SK-N-SH (cell line): ENCODE results near the gene DNASE2B. TPM values are rescaled to one million over a fixed set of nuclear protein-coding genes. Genes with fewer than 3 reads are reported as not detected.

ENCODE experiments used
- CTCF ChIA-PET: fragments of 300-600, 350-600 bp; formaldehyde crosslinking; extraction: SDS; loops from one replicate; lab custom pipeline; 2021; lab: Yijun Ruan, JAX
- POLR2A ChIA-PET: fragments of 350-600 bp; sonication (Branson Sonifier 250); formaldehyde crosslinking; extraction: SDS; loops from one replicate; lab custom pipeline; 2020; ENCODE audit warnings: antibody characterized with exemption, inconsistent platforms; lab: Yijun Ruan, JAX
- DNase-seq: peaks from one replicate; pipeline ENCODE4 v3.0.0; 2012
- H2AFZ ChIP-seq: fragments of 200-600 bp; sonication (generic); 2 replicates; pipeline ENCODE4 v1.8.1; 2016; ENCODE audit warnings: antibody characterized with exemption, mild to moderate bottlenecking, low read depth
- H3F3A ChIP-seq: fragments of 200-600 bp; sonication (generic); replicated peaks from 2 replicates; pipeline ENCODE3; 2016; ENCODE audit warnings: antibody characterized with exemption, mild to moderate bottlenecking; ENCODE audit not compliant: insufficient read depth
- H3K27ac ChIP-seq, 2 experiments: fragments of 200-500 bp in 1 of 2; fragments of 200-600 bp in 1 of 2; sonication (Bioruptor generic) in 1 of 2; sonication (generic), shearing (Covaris generic) in 1 of 2; 2 replicates each; pipeline versions ENCODE4 v1.5.1 to v1.6.1; 2014 to 2016; ENCODE audit warnings: low read depth in 2 of 2, inconsistent platforms in 1 of 2, low read length in 1 of 2, mild to moderate bottlenecking in 1 of 2, mixed read lengths in 1 of 2
- H3K27me3 ChIP-seq: fragments of 200-600 bp; sonication (generic), shearing (Covaris generic); 2 replicates; pipeline ENCODE4 v1.6.1; 2016; ENCODE audit warnings: mixed run types; ENCODE audit not compliant: insufficient read depth
- H3K36me3 ChIP-seq, 2 experiments: fragments of 200-500 bp in 1 of 2; fragments of 200-600 bp in 1 of 2; sonication (Bioruptor generic) in 1 of 2; sonication (generic) in 1 of 2; replicated peaks in 1 of 2; 2 replicates each; pipeline versions ENCODE3 to v1.5.1; 2014 to 2016; ENCODE audit warnings: low read length in 1 of 2, mild to moderate bottlenecking in 1 of 2; ENCODE audit not compliant: insufficient read depth in 2 of 2, control insufficient read depth in 1 of 2
- H3K4me1 ChIP-seq, 2 experiments: fragments of 200-500 bp in 1 of 2; fragments of 200-600 bp in 1 of 2; sonication (Bioruptor generic) in 1 of 2; sonication (generic), shearing (Covaris generic) in 1 of 2; 2 replicates each; pipeline versions ENCODE4 v1.5.1 to v1.6.1; 2014 to 2016; ENCODE audit warnings: low read depth in 1 of 2, low read length in 1 of 2, mixed run types in 1 of 2; ENCODE audit not compliant: insufficient read depth in 2 of 2, control insufficient read depth in 1 of 2
- H3K4me2 ChIP-seq: fragments of 200-600 bp; sonication (generic), shearing (Covaris generic); 2 replicates; pipeline ENCODE4 v1.6.1; 2017; ENCODE audit warnings: mixed run types
- H3K4me3 ChIP-seq, 2 experiments: fragments of 200-500 bp in 1 of 2; fragments of 200-600 bp in 1 of 2; sonication (Bioruptor generic) in 1 of 2; sonication (generic), shearing (Covaris generic) in 1 of 2; 2 replicates each; pipeline versions ENCODE4 v1.5.1 to v1.8.1; 2014 to 2016; ENCODE audit warnings: low read depth in 2 of 2, inconsistent platforms in 1 of 2, low read length in 1 of 2, mild to moderate bottlenecking in 1 of 2, mixed read lengths in 1 of 2, moderate library complexity in 1 of 2
- H3K79me2 ChIP-seq: fragments of 200-600 bp; sonication (generic); 2 replicates; pipeline ENCODE4 v1.8.1; 2017; ENCODE audit warnings: mild to moderate bottlenecking; ENCODE audit not compliant: insufficient read depth
- H3K9ac ChIP-seq: fragments of 200-600 bp; sonication (generic); 2 replicates; pipeline ENCODE4 v1.6.1; 2017; ENCODE audit warnings: mixed run types
- H3K9me2 ChIP-seq: fragments of 200-600 bp; sonication (generic); 2 replicates; pipeline ENCODE4 v1.6.1; 2017; ENCODE audit warnings: mixed run types
- H3K9me3 ChIP-seq: fragments of 200-600 bp; sonication (generic); 2 replicates; pipeline ENCODE4 v1.6.1; 2017; ENCODE audit warnings: mixed run types, mild to moderate bottlenecking, moderate library complexity
- H4K20me1 ChIP-seq: fragments of 200-600 bp; sonication (generic); 2 replicates; pipeline ENCODE4 v1.6.1; 2017; ENCODE audit warnings: mild to moderate bottlenecking, mixed run types; ENCODE audit not compliant: insufficient read depth
- EP300 ChIP-seq, 2 experiments: IDR thresholded peaks; 2 replicates each; pipeline versions ENCODE4 v1.4.0 to v1.6.1; 2012; ENCODE audit warnings: borderline replicate concordance in 1 of 2, low read depth in 1 of 2, low read length in 1 of 2
- EZH2phosphoT487 ChIP-seq: fragments of 200-600 bp; sonication (generic); IDR thresholded peaks from 2 replicates; pipeline ENCODE4 v1.6.1; 2017; ENCODE audit warnings: low read depth, mixed run types, mild to moderate bottlenecking, antibody characterized with exemption, moderate library complexity, borderline replicate concordance
- FOSL2 ChIP-seq: IDR thresholded peaks from 2 replicates; pipeline ENCODE4 v1.4.0; 2012; ENCODE audit warnings: low read depth, mild to moderate bottlenecking, moderate library complexity, borderline replicate concordance
- FOXM1 ChIP-seq: IDR thresholded peaks from 2 replicates; pipeline ENCODE4 v1.4.0; 2012; ENCODE audit warnings: low read depth, mild to moderate bottlenecking
- GATA2 ChIP-seq: sonication (generic); formaldehyde crosslinking; IDR thresholded peaks from 2 replicates; pipeline ENCODE4 v1.5.0; 2020; ENCODE audit warnings: mild to moderate bottlenecking, missing genetic modification reagents
- NRF1 ChIP-seq: IDR thresholded peaks from 2 replicates; pipeline ENCODE4 v1.6.1; 2012; ENCODE audit warnings: low read depth, mild to moderate bottlenecking, low read length
- RCOR1 ChIP-seq: fragments of 150-350 bp; IDR thresholded peaks from 2 replicates; pipeline ENCODE4 v1.6.1; 2017; ENCODE audit warnings: antibody characterized with exemption, low read length
- SIN3A ChIP-seq: IDR thresholded peaks from 2 replicates; pipeline ENCODE4 v1.6.1; 2012; ENCODE audit warnings: low read depth, mild to moderate bottlenecking, low read length, moderate library complexity, borderline replicate concordance
- TAF1 ChIP-seq: IDR thresholded peaks from 2 replicates; pipeline ENCODE4 v1.6.1; 2012; ENCODE audit warnings: low read depth, mild to moderate bottlenecking, low read length, moderate library complexity, borderline replicate concordance
- TCF12 ChIP-seq: IDR thresholded peaks from 2 replicates; pipeline ENCODE4 v1.4.0; 2012
- TEAD4 ChIP-seq: IDR thresholded peaks from 2 replicates; pipeline ENCODE4 v1.4.0; 2012; ENCODE audit warnings: mild to moderate bottlenecking, borderline replicate concordance; ENCODE audit not compliant: insufficient read depth
- YY1 ChIP-seq: IDR thresholded peaks from 2 replicates; pipeline ENCODE4 v1.4.0; 2012; ENCODE audit warnings: low read depth, mild to moderate bottlenecking
- WGBS: methylation state at CpG from one replicate; pipeline ENCODE4 v1.1.6; 2017; ENCODE audit warnings: low lambda C conversion rate; 5-methylcytosine and 5-hydroxymethylcytosine counted together
- polyA plus RNA-seq, 3 experiments: library from polyadenylated mRNA; depleted of rRNA; stranded (reverse); fragments of >200 nt; gene quantifications; 2 replicates each; pipeline ENCODE4 v1.2.3, GENCODE V29; 2012
- TF ChIP-seq, protein P1 (sequence below): IDR thresholded peaks from 2 replicates; pipeline ENCODE4 v1.4.0; 2012; ENCODE audit warnings: low read depth, borderline replicate concordance
- TF ChIP-seq, protein P2 (sequence below): IDR thresholded peaks from 2 replicates; pipeline ENCODE4; 2012
- TF ChIP-seq, protein P3 (sequence below): IDR thresholded peaks from 2 replicates; pipeline ENCODE4 v1.4.0; 2012; ENCODE audit warnings: low read depth
- TF ChIP-seq, protein P4 (sequence below): fragments of 200-600 bp; sonication (generic); IDR thresholded peaks from 2 replicates; pipeline ENCODE4 v1.6.1; 2017; ENCODE audit warnings: antibody characterized with exemption, mild to moderate bottlenecking, moderate library complexity
- TF ChIP-seq, protein P5 (sequence below): fragments of 150-350 bp; IDR thresholded peaks from 2 replicates; pipeline ENCODE4 v1.6.1; 2017; ENCODE audit warnings: antibody characterized with exemption, low read length, low read depth, borderline replicate concordance

DNASE2B gene
- polyA plus RNA-seq, 1 of the 3 experiments (the other 2 are of a cell fraction) = 0.03 TPM

DNA sequence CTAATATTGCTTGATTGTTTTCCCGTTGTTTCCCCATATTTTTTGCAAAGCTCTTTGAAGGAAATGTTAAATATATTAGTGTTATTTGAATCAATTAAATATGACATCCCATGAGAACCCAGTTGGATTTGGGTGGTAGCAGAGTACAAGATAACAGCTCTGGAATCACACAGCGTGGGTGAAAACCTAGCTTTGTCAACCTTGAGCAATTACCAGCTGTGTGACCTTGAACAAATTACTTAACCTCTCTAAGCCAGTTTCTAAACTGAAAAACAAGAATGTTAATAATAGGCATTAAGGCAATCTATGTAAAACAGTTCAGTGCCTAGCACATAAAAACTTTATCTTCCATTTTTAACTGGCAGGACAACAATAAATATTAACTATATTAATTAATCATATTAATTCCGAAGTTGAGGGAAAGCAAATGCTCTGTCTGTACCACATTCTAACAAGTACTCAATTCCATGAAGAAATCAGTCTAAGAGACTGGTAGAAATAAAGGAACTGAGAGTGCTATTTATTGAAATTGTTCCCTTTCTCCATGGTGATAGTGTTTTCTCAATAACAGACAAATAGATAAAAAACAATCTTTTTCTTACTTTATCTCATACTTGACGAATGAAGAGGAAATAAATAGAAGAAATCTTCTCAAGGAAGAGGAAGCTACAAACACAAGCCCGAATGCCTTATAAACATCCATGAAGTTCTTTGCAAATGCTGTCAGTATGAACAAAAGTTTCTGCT is 27.0 kb downstream of the DNASE2B start:
- TF ChIP-seq TAF1 = no peak
- TF ChIP-seq EZH2phosphoT487 = no peak
- TF ChIP-seq FOSL2 = no peak
- no peak for TF ChIP-seq TCF12
- TF ChIP-seq NRF1 = no peak
- TF ChIP-seq, protein P1, sequence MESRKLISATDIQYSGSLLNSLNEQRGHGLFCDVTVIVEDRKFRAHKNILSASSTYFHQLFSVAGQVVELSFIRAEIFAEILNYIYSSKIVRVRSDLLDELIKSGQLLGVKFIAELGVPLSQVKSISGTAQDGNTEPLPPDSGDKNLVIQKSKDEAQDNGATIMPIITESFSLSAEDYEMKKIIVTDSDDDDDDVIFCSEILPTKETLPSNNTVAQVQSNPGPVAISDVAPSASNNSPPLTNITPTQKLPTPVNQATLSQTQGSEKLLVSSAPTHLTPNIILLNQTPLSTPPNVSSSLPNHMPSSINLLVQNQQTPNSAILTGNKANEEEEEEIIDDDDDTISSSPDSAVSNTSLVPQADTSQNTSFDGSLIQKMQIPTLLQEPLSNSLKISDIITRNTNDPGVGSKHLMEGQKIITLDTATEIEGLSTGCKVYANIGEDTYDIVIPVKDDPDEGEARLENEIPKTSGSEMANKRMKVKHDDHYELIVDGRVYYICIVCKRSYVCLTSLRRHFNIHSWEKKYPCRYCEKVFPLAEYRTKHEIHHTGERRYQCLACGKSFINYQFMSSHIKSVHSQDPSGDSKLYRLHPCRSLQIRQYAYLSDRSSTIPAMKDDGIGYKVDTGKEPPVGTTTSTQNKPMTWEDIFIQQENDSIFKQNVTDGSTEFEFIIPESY = no peak
- TF ChIP-seq, protein P2, sequence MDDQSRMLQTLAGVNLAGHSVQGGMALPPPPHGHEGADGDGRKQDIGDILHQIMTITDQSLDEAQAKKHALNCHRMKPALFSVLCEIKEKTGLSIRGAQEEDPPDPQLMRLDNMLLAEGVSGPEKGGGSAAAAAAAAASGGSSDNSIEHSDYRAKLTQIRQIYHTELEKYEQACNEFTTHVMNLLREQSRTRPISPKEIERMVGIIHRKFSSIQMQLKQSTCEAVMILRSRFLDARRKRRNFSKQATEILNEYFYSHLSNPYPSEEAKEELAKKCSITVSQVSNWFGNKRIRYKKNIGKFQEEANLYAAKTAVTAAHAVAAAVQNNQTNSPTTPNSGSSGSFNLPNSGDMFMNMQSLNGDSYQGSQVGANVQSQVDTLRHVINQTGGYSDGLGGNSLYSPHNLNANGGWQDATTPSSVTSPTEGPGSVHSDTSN = no peak
- no peak for TF ChIP-seq TEAD4
- no peak for TF ChIP-seq EP300 (IDR thresholded peaks at IDR 0.05; ENCODE audit: borderline replicate concordance in 1 of 2, low read depth in 1 of 2, low read length in 1 of 2)
- TF ChIP-seq, all 33 proteins: peak for 0

DNA sequence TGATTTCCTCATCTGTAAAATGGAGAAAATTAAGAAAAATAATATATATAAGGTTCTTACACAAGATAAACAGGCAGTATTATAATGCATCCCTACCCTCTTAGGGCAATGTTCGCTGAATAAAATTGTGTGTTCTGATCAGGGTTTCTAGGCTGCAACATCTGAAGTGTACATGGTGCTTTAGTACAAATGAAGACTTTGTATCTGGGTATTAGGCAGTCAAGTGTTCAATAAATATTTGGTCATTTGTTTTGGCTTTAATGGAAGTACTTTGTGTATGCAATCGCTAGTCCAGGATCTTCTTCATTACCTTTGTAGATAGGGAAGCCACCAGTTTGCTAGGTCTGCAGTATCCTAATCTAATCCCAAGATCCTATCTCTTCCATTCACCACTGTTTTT is 28.1 kb downstream of the DNASE2B start:
- Histone ChIP-seq H2AFZ (no peak overlapping the region), H3K9ac (no peak overlapping the region), H3K27me3 (no peaks in the 10 kb centered on the region), H4K20me1 (no peaks in the 10 kb centered on the region), H3K4me3 (no peak overlapping the region), H3K79me2 (no peaks in the 10 kb centered on the region), H3K36me3 (no peaks in the 10 kb centered on the region), H3K9me2 (no peaks in the 10 kb centered on the region), H3K27ac (no peak overlapping the region), H3K4me1 (peaks cover 0 to 3% of the 10 kb centered on the region in 2 experiments; a peak in 2 of 4 replicates), H3K4me2 (no peak overlapping the region), H3F3A (no peaks in the 10 kb centered on the region), H3K9me3 (no peaks in the 10 kb centered on the region)
- no peak for DNase-seq
- 85% methylated on average over 2 of the region's 2 CpGs for WGBS
- POLR2A ChIA-PET = no interaction called here
- CTCF ChIA-PET = interaction anchor here (1.5 kb wide), 1 partner anchor 346 kb away, joined by 6 read pairs; no protein-coding TSS in a partner anchor
- TF ChIP-seq YY1 (no peak), FOXM1 (no peak), SIN3A (no peak), RCOR1 (no peak), EZH2phosphoT487 (no peak), NRF1 (no peak), GATA2 (CRISPR knock-in tag) (no peak)
- TF ChIP-seq, protein P3, sequence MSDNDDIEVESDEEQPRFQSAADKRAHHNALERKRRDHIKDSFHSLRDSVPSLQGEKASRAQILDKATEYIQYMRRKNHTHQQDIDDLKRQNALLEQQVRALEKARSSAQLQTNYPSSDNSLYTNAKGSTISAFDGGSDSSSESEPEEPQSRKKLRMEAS = no peak
- TF ChIP-seq, protein P1 = no peak
- TF ChIP-seq, protein P4, sequence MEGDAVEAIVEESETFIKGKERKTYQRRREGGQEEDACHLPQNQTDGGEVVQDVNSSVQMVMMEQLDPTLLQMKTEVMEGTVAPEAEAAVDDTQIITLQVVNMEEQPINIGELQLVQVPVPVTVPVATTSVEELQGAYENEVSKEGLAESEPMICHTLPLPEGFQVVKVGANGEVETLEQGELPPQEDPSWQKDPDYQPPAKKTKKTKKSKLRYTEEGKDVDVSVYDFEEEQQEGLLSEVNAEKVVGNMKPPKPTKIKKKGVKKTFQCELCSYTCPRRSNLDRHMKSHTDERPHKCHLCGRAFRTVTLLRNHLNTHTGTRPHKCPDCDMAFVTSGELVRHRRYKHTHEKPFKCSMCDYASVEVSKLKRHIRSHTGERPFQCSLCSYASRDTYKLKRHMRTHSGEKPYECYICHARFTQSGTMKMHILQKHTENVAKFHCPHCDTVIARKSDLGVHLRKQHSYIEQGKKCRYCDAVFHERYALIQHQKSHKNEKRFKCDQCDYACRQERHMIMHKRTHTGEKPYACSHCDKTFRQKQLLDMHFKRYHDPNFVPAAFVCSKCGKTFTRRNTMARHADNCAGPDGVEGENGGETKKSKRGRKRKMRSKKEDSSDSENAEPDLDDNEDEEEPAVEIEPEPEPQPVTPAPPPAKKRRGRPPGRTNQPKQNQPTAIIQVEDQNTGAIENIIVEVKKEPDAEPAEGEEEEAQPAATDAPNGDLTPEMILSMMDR = no peak
- TF ChIP-seq, protein P5, sequence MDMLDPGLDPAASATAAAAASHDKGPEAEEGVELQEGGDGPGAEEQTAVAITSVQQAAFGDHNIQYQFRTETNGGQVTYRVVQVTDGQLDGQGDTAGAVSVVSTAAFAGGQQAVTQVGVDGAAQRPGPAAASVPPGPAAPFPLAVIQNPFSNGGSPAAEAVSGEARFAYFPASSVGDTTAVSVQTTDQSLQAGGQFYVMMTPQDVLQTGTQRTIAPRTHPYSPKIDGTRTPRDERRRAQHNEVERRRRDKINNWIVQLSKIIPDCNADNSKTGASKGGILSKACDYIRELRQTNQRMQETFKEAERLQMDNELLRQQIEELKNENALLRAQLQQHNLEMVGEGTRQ = no peak

More for the DNA sequence above, 27.0 kb downstream of the DNASE2B start:
- Histone ChIP-seq H3K4me2 (no peak overlapping the region), H3K79me2 (no peaks in the 10 kb centered on the region), H4K20me1 (no peaks in the 10 kb centered on the region), H3K4me3 (no peak overlapping the region), H3K9me3 (no peaks in the 10 kb centered on the region), H3K27me3 (no peaks in the 10 kb centered on the region), H3K9ac (no peak overlapping the region), H3F3A (no peaks in the 10 kb centered on the region), H3K36me3 (no peaks in the 10 kb centered on the region), H3K4me1 (peaks cover 0 to 3% of the 10 kb centered on the region in 2 experiments; a peak in 2 of 4 replicates), H2AFZ (no peak overlapping the region), H3K9me2 (no peaks in the 10 kb centered on the region), H3K27ac (no peak overlapping the region)
- POLR2A ChIA-PET = no interaction called here
- 74% methylated on average over 5 of the region's 5 CpGs for WGBS
- no peak for DNase-seq
- CTCF ChIA-PET = interaction anchor here (1.1 kb wide), 2 partner anchors 8 to 328 kb away, joined by 3 to 5 read pairs; no protein-coding TSS in a partner anchor
